Raji (cell line): ENCODE data around the gene NEFH.
"Not testable (repeated sequence)": the region's sequence is repeated elsewhere in the genome, so short reads cannot be mapped to it uniquely, and the experiment has no call there.

Experiments
- POLR2A ChIP-seq: IDR thresholded peaks from 2 replicates; pipeline ENCODE4 v1.6.1; 2011; ENCODE audit warnings: low read depth, low read length, control low read depth; ENCODE audit not compliant: insufficient read depth

The NEFH gene, protein sequence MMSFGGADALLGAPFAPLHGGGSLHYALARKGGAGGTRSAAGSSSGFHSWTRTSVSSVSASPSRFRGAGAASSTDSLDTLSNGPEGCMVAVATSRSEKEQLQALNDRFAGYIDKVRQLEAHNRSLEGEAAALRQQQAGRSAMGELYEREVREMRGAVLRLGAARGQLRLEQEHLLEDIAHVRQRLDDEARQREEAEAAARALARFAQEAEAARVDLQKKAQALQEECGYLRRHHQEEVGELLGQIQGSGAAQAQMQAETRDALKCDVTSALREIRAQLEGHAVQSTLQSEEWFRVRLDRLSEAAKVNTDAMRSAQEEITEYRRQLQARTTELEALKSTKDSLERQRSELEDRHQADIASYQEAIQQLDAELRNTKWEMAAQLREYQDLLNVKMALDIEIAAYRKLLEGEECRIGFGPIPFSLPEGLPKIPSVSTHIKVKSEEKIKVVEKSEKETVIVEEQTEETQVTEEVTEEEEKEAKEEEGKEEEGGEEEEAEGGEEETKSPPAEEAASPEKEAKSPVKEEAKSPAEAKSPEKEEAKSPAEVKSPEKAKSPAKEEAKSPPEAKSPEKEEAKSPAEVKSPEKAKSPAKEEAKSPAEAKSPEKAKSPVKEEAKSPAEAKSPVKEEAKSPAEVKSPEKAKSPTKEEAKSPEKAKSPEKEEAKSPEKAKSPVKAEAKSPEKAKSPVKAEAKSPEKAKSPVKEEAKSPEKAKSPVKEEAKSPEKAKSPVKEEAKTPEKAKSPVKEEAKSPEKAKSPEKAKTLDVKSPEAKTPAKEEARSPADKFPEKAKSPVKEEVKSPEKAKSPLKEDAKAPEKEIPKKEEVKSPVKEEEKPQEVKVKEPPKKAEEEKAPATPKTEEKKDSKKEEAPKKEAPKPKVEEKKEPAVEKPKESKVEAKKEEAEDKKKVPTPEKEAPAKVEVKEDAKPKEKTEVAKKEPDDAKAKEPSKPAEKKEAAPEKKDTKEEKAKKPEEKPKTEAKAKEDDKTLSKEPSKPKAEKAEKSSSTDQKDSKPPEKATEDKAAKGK

DNA sequence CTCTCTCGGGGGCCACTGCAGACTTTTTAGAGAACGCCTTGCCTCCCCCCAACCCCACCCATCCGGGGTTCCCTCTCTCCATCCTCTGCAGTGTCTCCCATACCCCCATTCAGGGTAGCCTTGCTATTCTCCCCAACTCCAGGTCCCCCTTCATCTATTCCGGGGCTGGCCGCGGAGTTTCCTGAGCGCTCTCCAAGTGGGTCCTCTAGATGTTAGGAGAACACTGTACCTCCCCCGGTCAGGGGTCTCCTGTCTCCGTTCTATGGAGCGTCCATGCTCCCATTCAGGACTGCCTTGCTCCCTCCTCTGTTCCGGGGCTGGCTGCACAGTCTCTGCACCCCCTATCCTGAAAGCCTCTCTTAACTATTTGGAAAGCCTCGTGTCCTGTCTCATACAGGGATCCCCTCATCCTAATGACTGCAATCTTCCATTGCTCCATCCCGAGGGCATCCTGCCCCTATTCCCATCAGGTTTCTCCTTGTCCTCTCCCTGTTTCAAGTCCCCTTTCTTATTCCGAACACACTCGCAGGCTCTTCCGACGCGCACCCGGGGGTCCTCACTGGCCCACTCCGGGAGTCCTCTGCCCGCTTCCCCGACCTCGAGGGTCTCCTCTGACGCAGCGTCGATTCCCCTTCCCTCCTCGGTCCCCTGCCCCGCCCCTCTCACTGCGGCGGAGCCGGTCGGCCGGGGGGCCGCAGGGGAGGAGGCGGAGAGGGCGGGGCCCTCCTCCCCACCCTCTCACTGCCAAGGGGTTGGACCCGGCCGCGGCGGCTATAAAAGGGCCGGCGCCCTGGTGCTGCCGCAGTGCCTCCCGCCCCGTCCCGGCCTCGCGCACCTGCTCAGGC, at the start of gene NEFH:
Gene NEFH, plus strand, starts transcription at position 802 of the 845 bp plus-strand sequence. CDS start 45 bp downstream, outside the sequence.
- TF ChIP-seq POLR2A: no peak

DNA sequence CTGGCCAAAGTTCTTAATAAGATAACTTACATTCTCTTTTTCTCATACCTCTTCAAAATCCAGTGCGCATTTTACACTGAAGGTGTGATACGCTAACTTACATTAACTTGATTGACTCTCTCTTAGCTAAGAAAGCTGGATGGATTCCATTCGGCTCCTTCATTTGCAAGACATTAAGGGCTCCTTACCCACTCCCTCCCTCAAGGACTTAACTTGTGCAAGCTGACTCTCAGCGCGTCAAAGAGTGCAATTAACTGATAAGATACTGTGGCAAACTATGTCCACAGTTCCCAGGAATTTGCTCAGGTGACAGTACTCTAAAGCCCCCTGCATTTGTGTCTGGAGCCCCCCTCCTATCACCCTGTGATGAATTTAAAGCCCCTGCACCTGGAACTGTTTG, 48.0 kb upstream of the NEFH start:
- no peak for TF ChIP-seq POLR2A

DNA sequence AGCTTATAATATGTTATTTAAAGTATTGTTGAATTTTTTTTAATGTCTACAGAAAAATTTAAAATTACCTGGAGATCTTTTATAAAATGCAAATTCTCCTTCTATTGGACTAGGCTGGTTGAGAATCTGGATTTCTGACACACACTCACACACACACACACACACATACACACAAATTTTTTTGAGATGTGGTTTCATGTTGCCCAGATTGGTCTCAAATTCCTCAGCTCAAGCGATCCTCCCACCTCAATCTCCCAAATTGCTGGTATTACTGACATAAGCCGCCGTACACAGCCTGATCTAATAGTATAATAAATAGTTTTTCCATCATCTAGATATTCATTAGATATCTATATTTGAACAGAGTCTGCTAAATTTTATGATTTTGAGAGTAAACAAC, 46.2 kb upstream of the NEFH start:
- TF ChIP-seq POLR2A: no peak

DNA sequence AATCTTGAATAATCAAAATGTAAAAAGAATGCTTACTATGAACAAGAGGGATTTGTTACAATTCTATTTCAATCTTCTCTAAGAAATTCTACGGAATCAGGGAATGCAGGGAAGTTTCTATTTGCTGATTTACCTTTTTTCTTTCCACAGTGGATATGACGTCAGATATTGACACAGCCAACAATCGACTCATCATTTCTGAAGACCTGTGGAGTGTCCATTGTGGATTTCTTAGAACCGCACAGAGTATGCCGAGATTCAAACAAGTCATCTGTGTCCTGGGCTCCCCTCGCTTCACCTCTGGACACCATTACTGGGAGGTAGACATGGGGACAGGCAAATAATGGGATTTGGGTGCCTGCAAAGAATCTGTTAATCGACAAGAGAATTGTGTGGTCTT, 45.7 kb upstream of the NEFH start:
- no peak for TF ChIP-seq POLR2A

DNA sequence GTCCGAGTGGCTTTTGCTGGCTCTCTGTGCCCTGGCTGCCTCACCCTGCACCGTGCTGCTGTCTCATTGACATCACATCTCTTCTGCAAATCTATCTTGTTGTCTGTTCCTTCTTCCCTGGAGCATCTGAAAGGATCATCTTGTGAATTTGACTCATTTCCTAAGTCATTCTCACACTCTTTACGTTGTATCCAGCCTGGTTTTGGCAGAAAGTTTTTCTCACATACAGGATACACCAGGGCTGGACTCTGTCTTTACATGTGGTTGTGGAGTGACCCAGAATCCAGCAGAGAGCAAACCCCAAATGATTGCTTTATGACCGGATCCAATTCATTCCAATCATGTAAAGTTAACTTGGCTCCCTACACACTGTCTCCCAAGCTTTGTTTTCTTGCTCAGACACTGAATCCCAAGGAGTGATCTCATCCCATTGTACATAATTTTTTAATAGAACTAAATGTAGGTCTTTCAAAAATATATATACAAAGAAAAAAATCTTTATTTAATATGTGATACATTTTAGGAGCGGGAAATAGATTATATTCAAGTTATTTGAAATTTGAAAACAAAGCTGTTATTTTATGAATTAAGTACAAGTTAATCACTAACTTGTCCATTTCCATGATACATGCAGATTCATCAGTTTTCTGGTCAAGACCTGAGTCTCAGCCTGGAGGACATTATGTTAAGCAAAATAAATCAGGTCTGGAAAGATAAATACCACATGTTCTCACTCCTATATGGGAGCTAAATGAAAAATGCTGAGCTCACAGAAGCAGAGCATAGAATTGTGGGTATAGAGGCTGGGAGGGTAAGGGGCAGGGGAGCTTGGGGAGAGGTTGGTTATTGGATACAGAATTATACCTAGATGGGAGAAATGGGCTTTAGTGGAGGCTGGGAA, 44.5 kb upstream of the NEFH start:
- no peak for TF ChIP-seq POLR2A

DNA sequence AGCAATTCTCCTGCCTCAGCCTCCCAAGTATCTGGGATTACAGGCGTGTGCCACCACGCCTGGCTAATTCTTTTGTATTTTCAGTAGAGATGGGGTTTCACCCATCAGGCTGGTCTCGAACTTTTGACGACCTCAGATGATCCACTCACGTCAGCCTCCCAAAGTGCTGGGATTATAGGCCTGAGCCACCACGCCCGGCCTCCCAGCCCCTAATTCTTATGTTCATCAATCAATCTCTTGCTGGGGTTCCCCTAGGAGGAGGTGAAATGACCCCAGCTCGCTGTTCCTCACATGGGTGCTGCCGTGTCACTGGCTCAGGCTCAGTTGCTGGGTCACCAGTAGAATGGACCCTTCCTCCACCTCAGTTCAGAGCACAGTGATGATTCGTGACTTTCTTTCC, 41.7 kb upstream of the NEFH start, which contains the start of gene RFPL1:
Gene RFPL1, plus strand, starts transcription at position 301 of the 400 bp plus-strand sequence.
- not testable (repeated sequence) for TF ChIP-seq POLR2A

DNA sequence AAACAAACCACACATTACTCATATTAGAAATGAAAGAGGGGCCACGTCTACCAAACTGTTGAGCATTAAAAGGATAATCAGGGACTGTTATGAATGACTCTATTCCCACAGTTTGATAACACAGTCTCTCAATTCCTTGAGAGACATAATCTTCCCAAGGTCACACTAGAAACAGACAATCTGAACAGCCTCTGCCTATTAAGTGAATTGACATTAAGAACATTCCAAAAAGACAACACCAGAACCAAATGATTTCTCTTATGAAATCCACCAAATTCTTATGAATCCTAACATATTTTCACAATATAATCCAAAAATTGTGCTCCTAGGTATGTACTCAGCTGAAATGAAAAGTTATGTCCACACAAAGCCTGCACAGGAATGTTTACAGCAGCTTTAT, 37.0 kb upstream of the NEFH start:
- no peak for TF ChIP-seq POLR2A

DNA sequence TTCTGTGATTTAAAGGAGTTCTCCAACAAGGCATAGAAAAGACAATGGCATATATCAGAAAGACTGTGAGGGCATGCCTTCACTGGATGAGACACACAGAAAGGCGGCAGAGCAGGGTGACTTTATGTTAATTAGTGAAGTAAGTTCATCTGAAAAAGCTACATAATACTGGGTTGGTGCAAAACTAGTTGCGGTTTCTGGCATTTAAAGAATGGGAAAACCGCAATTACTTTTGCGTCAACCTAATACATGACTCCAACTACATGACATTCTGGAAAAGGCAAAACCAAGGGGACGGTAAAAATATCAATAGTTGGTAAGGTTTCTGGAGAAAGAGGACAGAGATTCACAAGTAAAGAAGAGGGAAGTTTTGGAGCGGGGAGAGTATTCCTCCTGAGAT, 36.6 kb upstream of the NEFH start:
- no peak for TF ChIP-seq POLR2A

DNA sequence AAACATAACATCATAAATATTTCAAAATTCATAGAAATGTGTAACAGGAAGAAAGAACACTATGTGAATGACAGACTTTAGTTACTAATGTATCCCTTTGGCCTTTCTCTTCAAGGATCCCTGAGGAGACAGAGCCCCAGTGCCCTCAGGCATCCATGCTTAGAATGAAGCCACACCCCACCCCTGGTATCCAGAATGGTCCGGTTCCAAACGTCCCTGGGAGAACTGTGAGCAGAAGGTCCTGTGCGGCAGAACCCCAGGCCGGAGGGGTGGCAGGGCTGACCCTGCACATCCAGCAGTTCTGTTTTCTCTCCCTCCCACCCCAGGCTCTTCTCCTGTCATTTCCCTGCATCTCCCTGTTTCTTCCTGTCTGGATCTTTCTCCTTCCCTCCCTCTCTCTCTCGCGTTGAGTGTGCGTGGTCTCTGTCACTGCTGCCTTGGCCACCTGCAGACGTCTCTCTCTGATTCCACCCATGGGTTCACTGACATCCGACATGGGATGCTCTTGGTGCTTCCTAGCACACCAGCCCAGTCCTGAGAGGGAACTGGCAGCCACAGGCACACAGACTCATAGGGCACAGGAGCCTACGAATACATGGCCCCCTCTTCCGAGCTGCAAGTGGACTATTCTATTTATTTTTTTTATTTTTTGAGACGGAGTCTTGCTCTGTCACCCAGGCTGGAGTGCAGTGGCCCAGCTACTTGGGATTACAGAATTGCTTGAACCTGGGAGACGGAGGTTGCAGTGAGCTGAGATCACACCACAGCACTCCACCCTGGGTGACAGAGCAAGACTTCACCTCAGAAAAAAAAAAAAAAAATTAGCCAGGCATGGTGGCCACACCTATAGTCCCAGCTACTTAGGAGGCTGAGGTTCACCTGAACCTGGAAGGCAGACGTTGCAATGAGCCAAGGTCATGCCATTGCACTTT, 35.9 kb upstream of the NEFH start:
- no peak for TF ChIP-seq POLR2A

DNA sequence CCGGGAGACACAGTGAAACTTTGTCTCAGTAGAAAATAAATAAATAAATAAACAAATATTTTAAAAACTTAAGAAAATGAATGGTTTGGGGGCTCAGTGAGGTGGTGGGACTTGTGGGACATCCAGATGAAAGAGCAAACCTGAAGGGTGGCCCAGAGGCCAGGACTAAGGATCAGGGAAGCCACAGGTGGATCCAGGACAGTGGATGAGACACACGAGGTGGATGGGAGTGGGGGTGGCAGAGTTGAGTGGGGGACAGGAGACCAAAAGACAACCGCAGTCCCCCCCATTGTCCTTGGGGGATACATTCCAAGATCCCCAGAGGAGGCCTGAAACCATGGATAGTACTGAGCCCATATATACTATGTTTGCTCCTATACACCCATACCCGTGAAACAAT, 34.5 kb upstream of the NEFH start:
- TF ChIP-seq POLR2A: no peak

DNA sequence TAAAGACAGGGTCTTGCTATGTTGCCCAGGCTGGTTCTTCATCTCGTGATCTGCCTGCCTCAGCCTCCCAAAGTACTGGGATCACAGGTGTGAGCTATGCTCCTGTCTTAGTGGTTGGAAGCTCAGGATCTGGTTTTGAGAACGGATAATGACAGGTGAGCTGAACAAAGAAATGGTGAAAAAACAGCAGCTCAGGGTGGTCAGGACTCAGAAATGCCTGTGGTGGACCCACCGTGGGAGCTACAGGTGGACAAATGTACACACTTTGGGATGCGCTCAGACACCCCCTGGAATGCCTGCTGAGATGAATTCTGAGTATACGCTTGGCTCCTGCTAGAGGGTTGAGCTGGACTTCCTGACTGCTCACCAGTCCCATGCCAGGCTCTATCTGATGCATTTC, 32.1 kb upstream of the NEFH start:
- TF ChIP-seq POLR2A: no peak

DNA sequence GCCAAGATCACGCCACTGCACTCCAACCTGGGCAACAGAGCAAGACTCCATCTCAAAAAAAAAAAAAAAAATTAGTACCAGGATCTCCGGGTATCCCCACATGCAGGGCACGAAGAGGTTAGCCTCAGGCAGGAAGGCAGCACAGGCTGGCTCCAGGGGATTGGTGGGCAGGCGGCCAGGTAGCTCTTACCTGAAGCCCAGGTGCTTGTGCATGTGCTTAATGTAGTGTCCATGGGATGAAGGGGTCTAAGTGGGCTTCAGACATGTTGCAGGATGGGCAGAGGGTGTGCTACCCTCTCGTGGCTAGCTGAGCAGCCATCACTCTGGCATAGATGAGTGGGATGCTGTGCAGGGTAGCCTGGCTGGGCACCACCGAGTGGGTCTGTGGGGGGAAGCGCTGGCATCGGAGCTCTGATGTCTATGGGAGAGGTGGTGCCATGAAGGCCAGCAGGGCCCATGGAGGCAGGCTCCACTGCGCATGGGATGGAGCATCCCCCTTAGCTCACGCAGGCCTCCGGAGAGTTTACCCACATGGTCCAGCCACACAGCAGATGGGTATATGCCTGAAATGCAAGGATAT, 30.6 kb upstream of the NEFH start:
- TF ChIP-seq POLR2A: no peak
